H1 (cell line): ENCODE data around the gene PDYN. TPM values are rescaled to one million over a fixed set of nuclear protein-coding genes. Genes with fewer than 3 reads are reported as not detected.

Source experiments
- CHD1 ChIP-seq: IDR thresholded peaks from 2 replicates; pipeline ENCODE4 v1.6.1; 2012; ENCODE audit warnings: low read depth, low read length, improper control_type of control experiment
- polyA plus RNA-seq, 7 experiments: library from polyadenylated mRNA; depleted of rRNA in 3 of 7; stranded (reverse) in 5 of 7; unstranded in 2 of 7; fragments of >200 nt in 5 of 7; fragments of 200-250 nt in 2 of 7; gene quantifications; 1 replicate in 5 of 7; 2 replicates in 1 of 7; 4 replicates in 1 of 7; pipeline versions ENCODE4 v1.2.1 to v1.2.3, GENCODE V29; 2011 to 2013; ENCODE audit warnings: missing spikeins in 2 of 7, mixed read lengths in 2 of 7
- total RNA-seq: library from RNA; stranded (reverse); fragmentation: NEBNext Ultra II Directional; extraction: Animal tissue kit (Norgen Biotek cat#: 25700); gene quantifications from 2 replicates; pipeline ENCODE4 v1.2.1, GENCODE V29; 2021

PDYN gene
- total and polyA plus RNA-seq, 2 of the 8 experiments (the other 6 are each of a cell fraction or from before 2014, with no cell fraction given): 0.54 to 0.60 TPM

- TF ChIP-seq CHD1: no peak
Measured at GRCh38 chr20:1983301-1983700, 10.6 kb downstream of the PDYN start (continued).
